WTC11 (cell line): ENCODE results near the gene CDH13. TPM values are rescaled to one million over a fixed set of nuclear protein-coding genes. Genes with fewer than 3 reads are reported as not detected.

Experiments
- ATAC-seq: fragments of 200-7000 bp; cut with Tn5 transposase; 2 replicates; pipeline ENCODE4 v1.10.0; 2021; ENCODE audit warnings: mild to moderate bottlenecking, moderate library complexity
- CTCF ChIA-PET: fragments of 300-600 bp; sonication (Branson Sonifier 250); formaldehyde crosslinking; loops from one replicate; lab custom pipeline; 2021; ENCODE audit warnings: antibody characterized with exemption; lab: Charles Lee
- POLR2A ChIA-PET: fragments of 350-600 bp; sonication (Branson Sonifier 250); formaldehyde crosslinking; loops from one replicate; lab custom pipeline; 2021; ENCODE audit warnings: antibody characterized with exemption; lab: Charles Lee
- DNase-seq: peaks from one replicate; pipeline ENCODE4 v3.0.0; 2021; ENCODE audit warnings: low spot score
- H3K27ac Mint-ChIP-seq: 2 replicates; pipeline ENCODE4 v1.8.0; 2021; ENCODE audit warnings: mixed read lengths
- H3K27me3 Mint-ChIP-seq: 2 replicates; pipeline ENCODE4 v1.8.0; 2021; ENCODE audit warnings: low read depth, mild to moderate bottlenecking, moderate library complexity, mixed read lengths
- H3K36me3 Mint-ChIP-seq: 2 replicates; pipeline ENCODE4 v1.8.0; 2021; ENCODE audit warnings: mixed read lengths
- H3K4me1 Mint-ChIP-seq: 2 replicates; pipeline ENCODE4 v1.8.0; 2022; ENCODE audit warnings: mixed read lengths
- H3K4me3 Mint-ChIP-seq: 2 replicates; pipeline ENCODE4 v1.8.0; 2021; ENCODE audit warnings: mild to moderate bottlenecking, moderate library complexity, mixed read lengths
- H3K9me3 Mint-ChIP-seq: 2 replicates; pipeline ENCODE4 v1.8.0; 2021; ENCODE audit warnings: mixed read lengths
- ATF1 ChIP-seq: sonication (generic); formaldehyde crosslinking; IDR thresholded peaks from 2 replicates; pipeline ENCODE4 v1.8.1; 2023; ENCODE audit warnings: mild to moderate bottlenecking, moderate library complexity, missing genetic modification reagents
- EMX1 ChIP-seq: fragments of 250-450 bp; sonication (Bioruptor Pico); IDR thresholded peaks from 2 replicates; pipeline ENCODE4 v1.8.0; 2021; ENCODE audit warnings: mild to moderate bottlenecking
- FOXJ3 ChIP-seq: sonication (generic); formaldehyde crosslinking; IDR thresholded peaks from 2 replicates; pipeline ENCODE4 v1.9.0; 2021; ENCODE audit warnings: missing genetic modification reagents, mild to moderate bottlenecking, borderline replicate concordance
- IRF2 ChIP-seq: sonication (generic); formaldehyde crosslinking; IDR thresholded peaks from 2 replicates; pipeline ENCODE4 v1.8.0; 2022; ENCODE audit warnings: low read depth, missing genetic modification reagents, borderline replicate concordance
- KAT7 ChIP-seq: sonication (generic); formaldehyde crosslinking; IDR thresholded peaks from 2 replicates; pipeline ENCODE4 v1.8.1; 2023; ENCODE audit warnings: missing genetic modification reagents, mild to moderate bottlenecking, borderline replicate concordance
- MXD4 ChIP-seq: fragments of 250-450 bp; sonication (Bioruptor Pico); IDR thresholded peaks from 2 replicates; pipeline ENCODE4 v1.8.0; 2021; ENCODE audit warnings: mild to moderate bottlenecking, moderate library complexity, borderline replicate concordance
- NFATC4 ChIP-seq: fragments of 250-450 bp; sonication (Bioruptor Pico); IDR thresholded peaks from 2 replicates; pipeline ENCODE4 v1.9.0; 2021; ENCODE audit warnings: mild to moderate bottlenecking
- ZNF121 ChIP-seq: sonication (generic); formaldehyde crosslinking; IDR thresholded peaks from 2 replicates; pipeline ENCODE4 v1.8.0; 2023; ENCODE audit warnings: missing genetic modification reagents
- ZNF671 ChIP-seq: fragments of 250-450 bp; sonication (Bioruptor Pico); IDR thresholded peaks from 2 replicates; pipeline ENCODE4 v1.8.0; 2021; ENCODE audit warnings: mild to moderate bottlenecking
- total RNA-seq: library from RNA; stranded (reverse); gene quantifications from 3 replicates; pipeline ENCODE4 v1.2.3, GENCODE V29; 2021
- TF ChIP-seq, protein P1 (sequence below): sonication (generic); formaldehyde crosslinking; IDR thresholded peaks from 2 replicates; pipeline ENCODE4 v1.8.0; 2022; ENCODE audit warnings: mild to moderate bottlenecking, missing genetic modification reagents
- TF ChIP-seq, protein P2 (sequence below): sonication (generic); formaldehyde crosslinking; IDR thresholded peaks from 2 replicates; pipeline ENCODE4 v1.8.0; 2022; ENCODE audit warnings: mild to moderate bottlenecking, missing genetic modification reagents
- TF ChIP-seq, protein P3 (sequence below): fragments of 250-450 bp; sonication (Bioruptor Pico); IDR thresholded peaks from 2 replicates; pipeline ENCODE4 v1.9.0; 2021; ENCODE audit warnings: mild to moderate bottlenecking
- TF ChIP-seq, protein P4 (sequence below): sonication (generic); formaldehyde crosslinking; IDR thresholded peaks from 2 replicates; pipeline ENCODE4 v1.8.0; 2022; ENCODE audit warnings: missing genetic modification reagents
- TF ChIP-seq, protein P5 (sequence below): fragments of 250-450 bp; sonication (Bioruptor Pico); IDR thresholded peaks from 2 replicates; pipeline ENCODE4 v1.9.0; 2021; ENCODE audit warnings: mild to moderate bottlenecking, borderline replicate concordance
- TF ChIP-seq, protein P6 (sequence below): sonication (generic); formaldehyde crosslinking; IDR thresholded peaks from 2 replicates; pipeline ENCODE4 v1.8.1; 2023; ENCODE audit warnings: mild to moderate bottlenecking, missing genetic modification reagents
- TF ChIP-seq, protein P7 (sequence below): sonication (generic); formaldehyde crosslinking; IDR thresholded peaks from 2 replicates; pipeline ENCODE4 v1.8.0; 2022; ENCODE audit warnings: mild to moderate bottlenecking, missing genetic modification reagents
- TF ChIP-seq, protein P8 (sequence below): fragments of 250-450 bp; sonication (Bioruptor Pico); IDR thresholded peaks from 2 replicates; pipeline ENCODE4 v2.1.2; 2022; ENCODE audit warnings: mild to moderate bottlenecking, moderate library complexity

Gene CDH13
- total RNA-seq, 1 experiment from 2014 or later, result 0.81 TPM

DNA sequence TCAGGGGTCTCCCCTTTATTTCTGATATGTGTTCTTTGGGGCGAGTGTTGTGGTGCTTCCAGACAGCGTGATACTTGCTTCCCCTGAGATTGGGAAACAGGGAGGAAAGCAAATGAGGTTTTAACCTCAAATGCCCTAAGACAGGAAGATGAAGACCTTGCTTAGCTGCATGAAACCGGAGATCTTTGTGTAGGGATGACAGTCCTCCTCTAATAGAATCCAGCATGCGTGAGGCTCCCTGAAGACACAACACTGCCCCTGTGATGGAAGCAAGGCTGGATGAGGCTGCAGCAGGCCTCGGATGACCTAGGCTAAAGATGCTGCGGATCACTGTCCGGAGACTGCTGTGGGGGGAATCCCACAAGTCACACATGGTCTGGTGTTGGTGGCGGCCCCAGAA is 491.0 kb downstream of the CDH13 start:
- no peak overlapping the region for H3K4me3 Mint-ChIP-seq
- peaks cover 28% of the 10 kb centered on the region for H3K4me1 Mint-ChIP-seq
- no peak for DNase-seq
- H3K36me3 Mint-ChIP-seq, result no peaks in the 10 kb centered on the region
- no peak overlapping the region for H3K27ac Mint-ChIP-seq
- H3K27me3 Mint-ChIP-seq, result no peaks in the 10 kb centered on the region; the same call in 1 of the 2 replicates
- no peaks in the 10 kb centered on the region for H3K9me3 Mint-ChIP-seq
- ChIA-PET POLR2A (no interaction called here), CTCF (no interaction called here)
- no peak for TF ChIP-seq KAT7 (CRISPR knock-in tag)
- TF ChIP-seq EMX1 (CRISPR knock-in tag), result no peak
- TF ChIP-seq, protein P1, sequence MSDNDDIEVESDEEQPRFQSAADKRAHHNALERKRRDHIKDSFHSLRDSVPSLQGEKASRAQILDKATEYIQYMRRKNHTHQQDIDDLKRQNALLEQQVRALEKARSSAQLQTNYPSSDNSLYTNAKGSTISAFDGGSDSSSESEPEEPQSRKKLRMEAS (CRISPR knock-in tag), result no peak
- TF ChIP-seq, protein P2, sequence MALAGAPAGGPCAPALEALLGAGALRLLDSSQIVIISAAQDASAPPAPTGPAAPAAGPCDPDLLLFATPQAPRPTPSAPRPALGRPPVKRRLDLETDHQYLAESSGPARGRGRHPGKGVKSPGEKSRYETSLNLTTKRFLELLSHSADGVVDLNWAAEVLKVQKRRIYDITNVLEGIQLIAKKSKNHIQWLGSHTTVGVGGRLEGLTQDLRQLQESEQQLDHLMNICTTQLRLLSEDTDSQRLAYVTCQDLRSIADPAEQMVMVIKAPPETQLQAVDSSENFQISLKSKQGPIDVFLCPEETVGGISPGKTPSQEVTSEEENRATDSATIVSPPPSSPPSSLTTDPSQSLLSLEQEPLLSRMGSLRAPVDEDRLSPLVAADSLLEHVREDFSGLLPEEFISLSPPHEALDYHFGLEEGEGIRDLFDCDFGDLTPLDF (CRISPR knock-in tag), result no peak
- ATAC-seq, result no peak

DNA sequence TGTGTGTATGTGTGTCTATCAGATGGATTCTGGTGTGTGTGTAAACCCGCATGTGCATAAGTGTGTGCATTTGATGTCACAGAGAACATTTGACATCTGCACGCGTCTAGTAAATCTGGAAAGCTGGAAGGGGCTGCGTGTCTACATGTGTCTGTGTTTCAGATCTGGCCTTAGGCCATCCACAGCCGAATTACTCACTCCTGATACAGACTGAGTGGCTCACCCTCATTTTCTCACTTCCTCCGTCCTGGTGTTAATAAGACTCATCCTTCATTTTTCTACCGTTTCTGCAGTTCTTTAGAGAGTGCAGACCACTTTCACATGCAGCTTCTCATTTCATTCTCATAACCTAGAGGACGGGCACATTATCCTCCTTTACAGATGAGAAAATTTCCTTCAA is 491.6 kb downstream of the CDH13 start:
- no peak overlapping the region for H3K27ac Mint-ChIP-seq
- TF ChIP-seq, protein P3, sequence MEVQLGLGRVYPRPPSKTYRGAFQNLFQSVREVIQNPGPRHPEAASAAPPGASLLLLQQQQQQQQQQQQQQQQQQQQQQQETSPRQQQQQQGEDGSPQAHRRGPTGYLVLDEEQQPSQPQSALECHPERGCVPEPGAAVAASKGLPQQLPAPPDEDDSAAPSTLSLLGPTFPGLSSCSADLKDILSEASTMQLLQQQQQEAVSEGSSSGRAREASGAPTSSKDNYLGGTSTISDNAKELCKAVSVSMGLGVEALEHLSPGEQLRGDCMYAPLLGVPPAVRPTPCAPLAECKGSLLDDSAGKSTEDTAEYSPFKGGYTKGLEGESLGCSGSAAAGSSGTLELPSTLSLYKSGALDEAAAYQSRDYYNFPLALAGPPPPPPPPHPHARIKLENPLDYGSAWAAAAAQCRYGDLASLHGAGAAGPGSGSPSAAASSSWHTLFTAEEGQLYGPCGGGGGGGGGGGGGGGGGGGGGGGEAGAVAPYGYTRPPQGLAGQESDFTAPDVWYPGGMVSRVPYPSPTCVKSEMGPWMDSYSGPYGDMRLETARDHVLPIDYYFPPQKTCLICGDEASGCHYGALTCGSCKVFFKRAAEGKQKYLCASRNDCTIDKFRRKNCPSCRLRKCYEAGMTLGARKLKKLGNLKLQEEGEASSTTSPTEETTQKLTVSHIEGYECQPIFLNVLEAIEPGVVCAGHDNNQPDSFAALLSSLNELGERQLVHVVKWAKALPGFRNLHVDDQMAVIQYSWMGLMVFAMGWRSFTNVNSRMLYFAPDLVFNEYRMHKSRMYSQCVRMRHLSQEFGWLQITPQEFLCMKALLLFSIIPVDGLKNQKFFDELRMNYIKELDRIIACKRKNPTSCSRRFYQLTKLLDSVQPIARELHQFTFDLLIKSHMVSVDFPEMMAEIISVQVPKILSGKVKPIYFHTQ (CRISPR knock-in tag), result no peak
- TF ChIP-seq, protein P4, sequence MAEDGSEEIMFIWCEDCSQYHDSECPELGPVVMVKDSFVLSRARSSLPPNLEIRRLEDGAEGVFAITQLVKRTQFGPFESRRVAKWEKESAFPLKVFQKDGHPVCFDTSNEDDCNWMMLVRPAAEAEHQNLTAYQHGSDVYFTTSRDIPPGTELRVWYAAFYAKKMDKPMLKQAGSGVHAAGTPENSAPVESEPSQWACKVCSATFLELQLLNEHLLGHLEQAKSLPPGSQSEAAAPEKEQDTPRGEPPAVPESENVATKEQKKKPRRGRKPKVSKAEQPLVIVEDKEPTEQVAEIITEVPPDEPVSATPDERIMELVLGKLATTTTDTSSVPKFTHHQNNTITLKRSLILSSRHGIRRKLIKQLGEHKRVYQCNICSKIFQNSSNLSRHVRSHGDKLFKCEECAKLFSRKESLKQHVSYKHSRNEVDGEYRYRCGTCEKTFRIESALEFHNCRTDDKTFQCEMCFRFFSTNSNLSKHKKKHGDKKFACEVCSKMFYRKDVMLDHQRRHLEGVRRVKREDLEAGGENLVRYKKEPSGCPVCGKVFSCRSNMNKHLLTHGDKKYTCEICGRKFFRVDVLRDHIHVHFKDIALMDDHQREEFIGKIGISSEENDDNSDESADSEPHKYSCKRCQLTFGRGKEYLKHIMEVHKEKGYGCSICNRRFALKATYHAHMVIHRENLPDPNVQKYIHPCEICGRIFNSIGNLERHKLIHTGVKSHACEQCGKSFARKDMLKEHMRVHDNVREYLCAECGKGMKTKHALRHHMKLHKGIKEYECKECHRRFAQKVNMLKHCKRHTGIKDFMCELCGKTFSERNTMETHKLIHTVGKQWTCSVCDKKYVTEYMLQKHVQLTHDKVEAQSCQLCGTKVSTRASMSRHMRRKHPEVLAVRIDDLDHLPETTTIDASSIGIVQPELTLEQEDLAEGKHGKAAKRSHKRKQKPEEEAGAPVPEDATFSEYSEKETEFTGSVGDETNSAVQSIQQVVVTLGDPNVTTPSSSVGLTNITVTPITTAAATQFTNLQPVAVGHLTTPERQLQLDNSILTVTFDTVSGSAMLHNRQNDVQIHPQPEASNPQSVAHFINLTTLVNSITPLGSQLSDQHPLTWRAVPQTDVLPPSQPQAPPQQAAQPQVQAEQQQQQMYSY, result no peak
- TF ChIP-seq MXD4 (no peak), NFATC4 (CRISPR knock-in tag) (no peak), FOXJ3 (CRISPR knock-in tag) (no peak), IRF2 (CRISPR knock-in tag) (no peak), ATF1 (CRISPR knock-in tag) (no peak), ZNF121 (CRISPR knock-in tag) (no peak), ZNF671 (CRISPR knock-in tag) (no peak)
- TF ChIP-seq, protein P5, sequence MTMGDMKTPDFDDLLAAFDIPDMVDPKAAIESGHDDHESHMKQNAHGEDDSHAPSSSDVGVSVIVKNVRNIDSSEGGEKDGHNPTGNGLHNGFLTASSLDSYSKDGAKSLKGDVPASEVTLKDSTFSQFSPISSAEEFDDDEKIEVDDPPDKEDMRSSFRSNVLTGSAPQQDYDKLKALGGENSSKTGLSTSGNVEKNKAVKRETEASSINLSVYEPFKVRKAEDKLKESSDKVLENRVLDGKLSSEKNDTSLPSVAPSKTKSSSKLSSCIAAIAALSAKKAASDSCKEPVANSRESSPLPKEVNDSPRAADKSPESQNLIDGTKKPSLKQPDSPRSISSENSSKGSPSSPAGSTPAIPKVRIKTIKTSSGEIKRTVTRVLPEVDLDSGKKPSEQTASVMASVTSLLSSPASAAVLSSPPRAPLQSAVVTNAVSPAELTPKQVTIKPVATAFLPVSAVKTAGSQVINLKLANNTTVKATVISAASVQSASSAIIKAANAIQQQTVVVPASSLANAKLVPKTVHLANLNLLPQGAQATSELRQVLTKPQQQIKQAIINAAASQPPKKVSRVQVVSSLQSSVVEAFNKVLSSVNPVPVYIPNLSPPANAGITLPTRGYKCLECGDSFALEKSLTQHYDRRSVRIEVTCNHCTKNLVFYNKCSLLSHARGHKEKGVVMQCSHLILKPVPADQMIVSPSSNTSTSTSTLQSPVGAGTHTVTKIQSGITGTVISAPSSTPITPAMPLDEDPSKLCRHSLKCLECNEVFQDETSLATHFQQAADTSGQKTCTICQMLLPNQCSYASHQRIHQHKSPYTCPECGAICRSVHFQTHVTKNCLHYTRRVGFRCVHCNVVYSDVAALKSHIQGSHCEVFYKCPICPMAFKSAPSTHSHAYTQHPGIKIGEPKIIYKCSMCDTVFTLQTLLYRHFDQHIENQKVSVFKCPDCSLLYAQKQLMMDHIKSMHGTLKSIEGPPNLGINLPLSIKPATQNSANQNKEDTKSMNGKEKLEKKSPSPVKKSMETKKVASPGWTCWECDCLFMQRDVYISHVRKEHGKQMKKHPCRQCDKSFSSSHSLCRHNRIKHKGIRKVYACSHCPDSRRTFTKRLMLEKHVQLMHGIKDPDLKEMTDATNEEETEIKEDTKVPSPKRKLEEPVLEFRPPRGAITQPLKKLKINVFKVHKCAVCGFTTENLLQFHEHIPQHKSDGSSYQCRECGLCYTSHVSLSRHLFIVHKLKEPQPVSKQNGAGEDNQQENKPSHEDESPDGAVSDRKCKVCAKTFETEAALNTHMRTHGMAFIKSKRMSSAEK (CRISPR knock-in tag), result no peak
- TF ChIP-seq, protein P6, sequence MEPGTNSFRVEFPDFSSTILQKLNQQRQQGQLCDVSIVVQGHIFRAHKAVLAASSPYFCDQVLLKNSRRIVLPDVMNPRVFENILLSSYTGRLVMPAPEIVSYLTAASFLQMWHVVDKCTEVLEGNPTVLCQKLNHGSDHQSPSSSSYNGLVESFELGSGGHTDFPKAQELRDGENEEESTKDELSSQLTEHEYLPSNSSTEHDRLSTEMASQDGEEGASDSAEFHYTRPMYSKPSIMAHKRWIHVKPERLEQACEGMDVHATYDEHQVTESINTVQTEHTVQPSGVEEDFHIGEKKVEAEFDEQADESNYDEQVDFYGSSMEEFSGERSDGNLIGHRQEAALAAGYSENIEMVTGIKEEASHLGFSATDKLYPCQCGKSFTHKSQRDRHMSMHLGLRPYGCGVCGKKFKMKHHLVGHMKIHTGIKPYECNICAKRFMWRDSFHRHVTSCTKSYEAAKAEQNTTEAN (CRISPR knock-in tag), result no peak
- TF ChIP-seq, protein P7, sequence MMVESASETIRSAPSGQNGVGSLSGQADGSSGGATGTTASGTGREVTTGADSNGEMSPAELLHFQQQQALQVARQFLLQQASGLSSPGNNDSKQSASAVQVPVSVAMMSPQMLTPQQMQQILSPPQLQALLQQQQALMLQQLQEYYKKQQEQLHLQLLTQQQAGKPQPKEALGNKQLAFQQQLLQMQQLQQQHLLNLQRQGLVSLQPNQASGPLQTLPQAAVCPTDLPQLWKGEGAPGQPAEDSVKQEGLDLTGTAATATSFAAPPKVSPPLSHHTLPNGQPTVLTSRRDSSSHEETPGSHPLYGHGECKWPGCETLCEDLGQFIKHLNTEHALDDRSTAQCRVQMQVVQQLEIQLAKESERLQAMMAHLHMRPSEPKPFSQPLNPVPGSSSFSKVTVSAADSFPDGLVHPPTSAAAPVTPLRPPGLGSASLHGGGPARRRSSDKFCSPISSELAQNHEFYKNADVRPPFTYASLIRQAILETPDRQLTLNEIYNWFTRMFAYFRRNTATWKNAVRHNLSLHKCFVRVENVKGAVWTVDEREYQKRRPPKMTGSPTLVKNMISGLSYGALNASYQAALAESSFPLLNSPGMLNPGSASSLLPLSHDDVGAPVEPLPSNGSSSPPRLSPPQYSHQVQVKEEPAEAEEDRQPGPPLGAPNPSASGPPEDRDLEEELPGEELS, result no peak
- TF ChIP-seq, protein P8, sequence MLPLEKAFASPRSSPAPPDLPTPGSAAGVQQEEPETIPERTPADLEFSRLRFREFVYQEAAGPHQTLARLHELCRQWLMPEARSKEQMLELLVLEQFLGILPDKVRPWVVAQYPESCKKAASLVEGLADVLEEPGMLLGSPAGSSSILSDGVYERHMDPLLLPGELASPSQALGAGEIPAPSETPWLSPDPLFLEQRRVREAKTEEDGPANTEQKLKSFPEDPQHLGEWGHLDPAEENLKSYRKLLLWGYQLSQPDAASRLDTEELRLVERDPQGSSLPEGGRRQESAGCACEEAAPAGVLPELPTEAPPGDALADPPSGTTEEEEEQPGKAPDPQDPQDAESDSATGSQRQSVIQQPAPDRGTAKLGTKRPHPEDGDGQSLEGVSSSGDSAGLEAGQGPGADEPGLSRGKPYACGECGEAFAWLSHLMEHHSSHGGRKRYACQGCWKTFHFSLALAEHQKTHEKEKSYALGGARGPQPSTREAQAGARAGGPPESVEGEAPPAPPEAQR (CRISPR knock-in tag), result no peak
- H3K4me1 Mint-ChIP-seq, result peaks cover 28% of the 10 kb centered on the region
- H3K36me3 Mint-ChIP-seq, result no peaks in the 10 kb centered on the region
- ChIA-PET POLR2A (no interaction called here), CTCF (no interaction called here)
- DNase-seq, result no peak
- H3K4me3 Mint-ChIP-seq, result no peak overlapping the region
- no peaks in the 10 kb centered on the region; the same call in 1 of the 2 replicates for H3K27me3 Mint-ChIP-seq
- no peak for ATAC-seq
- no peaks in the 10 kb centered on the region for H3K9me3 Mint-ChIP-seq
